DMS53 (cell line): ENCODE measurements around the gene MAPK9.

Source experiments
- DNase-seq: peaks from one replicate; lab custom pipeline; 2025; lab: John Stamatoyannopoulos, UW

Gene MAPK9

DNA sequence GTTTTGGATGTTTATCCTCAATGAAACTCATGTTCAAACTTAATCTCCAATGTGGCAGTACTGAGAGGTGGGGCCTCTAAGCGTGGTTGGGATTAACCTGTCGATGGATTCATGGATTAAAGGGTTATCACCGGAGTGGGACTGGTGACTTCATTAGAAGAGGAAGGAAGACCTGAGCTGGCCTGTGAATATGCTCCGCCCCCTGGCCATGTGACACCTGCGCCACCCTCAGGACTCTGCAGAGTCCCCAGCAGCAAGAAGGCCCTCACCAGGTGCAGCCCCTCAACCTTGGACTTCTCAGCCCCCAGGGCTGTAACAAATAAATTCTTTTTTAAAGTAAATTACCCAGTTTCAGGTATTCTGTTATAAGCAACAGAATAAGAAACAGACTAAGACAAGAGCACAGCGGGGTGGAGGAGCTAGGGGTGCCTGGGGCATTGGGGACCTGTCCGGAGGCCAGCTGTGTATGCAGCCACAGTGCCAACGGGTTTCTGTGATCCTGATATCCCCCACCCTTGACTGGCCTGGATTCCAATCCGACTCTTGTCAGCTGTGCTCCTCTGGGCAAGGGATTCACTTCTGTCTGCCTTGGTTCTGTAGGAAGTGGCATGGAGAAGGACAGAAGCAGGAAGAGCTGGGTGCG is 3.2 kb upstream of the MAPK9 start:
- DNase-seq: no peak

- no peak for DNase-seq
Observed at GRCh38 chr5:180294411-180294810, 2.5 kb upstream of the MAPK9 start.

GRCh38 chr5:180291234-180291940 is 496 bp downstream of the MAPK9 start:
- DNase-seq: peak; percentile 61

DNA sequence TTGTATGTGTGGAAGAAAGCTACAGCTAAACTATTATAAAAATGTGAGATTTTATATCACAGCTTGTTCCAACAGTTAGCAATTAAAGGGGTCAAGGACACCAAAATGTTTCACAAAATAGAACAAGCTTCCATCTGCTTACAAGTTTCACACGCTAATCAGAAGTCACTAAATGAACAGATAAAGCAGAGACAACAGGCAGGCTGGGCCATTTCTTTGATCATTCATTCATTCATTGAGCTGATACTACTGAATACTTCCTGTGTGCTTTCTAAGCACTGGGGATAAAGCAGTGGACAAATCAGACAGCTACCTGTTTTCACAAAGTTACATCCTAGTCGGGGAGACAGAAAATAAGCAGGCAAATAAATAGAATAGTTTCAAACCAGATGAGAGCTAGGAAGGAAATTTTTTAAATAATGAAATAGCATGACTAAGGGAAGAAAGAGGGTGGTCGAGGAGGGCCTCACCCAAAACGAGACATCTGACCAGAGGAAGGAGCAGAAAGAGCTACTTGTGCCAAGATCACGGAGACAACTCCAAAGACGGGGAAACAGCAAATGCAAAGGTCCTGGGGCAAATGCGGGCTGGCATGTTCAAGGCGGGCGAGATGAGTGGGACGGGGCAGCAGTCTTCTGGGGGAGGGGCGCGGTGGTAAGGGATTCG is 1.2 kb downstream of the MAPK9 start:
- DNase-seq: no peak

DNA sequence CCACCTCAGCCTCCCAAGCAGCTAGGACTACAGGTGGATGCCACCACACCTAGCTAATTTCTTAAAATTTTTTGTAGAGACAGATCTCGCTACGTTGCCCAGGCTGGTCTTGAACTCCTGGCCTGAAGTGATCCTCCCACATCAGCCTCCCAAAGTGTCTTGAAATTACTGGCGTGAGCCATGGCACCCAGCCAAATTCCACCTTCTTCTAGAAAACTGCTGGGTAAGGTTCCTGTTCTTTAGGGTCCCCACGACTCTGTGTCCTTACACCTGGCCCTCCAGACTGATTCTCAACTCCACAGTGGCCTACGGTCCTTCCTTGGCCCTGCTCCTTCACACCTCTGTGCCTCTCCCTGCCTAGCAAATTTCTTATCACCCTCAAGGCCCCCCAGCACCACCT is 1.9 kb downstream of the MAPK9 start:
- DNase-seq: no peak

- DNase-seq: peak; percentile 53
Observed at GRCh38 chr5:180289433-180289832, 2.5 kb downstream of the MAPK9 start.

DNA sequence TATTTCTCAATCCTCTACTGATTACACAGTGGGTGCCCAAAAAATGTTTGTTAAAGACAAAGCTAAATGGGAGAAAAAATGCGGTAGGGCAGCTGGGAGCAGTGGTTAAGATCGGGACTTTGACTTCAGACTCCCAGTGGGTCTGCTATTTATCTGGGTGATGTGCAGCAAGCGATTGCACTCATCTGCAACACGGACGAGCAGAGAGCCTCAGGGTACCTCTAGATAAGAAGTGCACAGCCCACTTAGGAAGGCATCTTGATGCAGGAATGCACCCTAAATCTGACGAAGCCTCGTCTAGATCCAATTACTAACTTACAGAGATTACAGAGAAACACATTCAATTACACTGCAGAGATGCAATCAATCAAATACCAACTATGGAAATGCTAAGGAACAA is 4.0 kb downstream of the MAPK9 start:
- DNase-seq: no peak

GRCh38 chr5:180287404-180287803 is 4.5 kb downstream of the MAPK9 start:
- no peak for DNase-seq

- DNase-seq: no peak
Observed at GRCh38 chr5:180284149-180284548, 7.7 kb downstream of the MAPK9 start.

- DNase-seq: no peak
Observed at GRCh38 chr5:180283026-180283615, 8.8 kb downstream of the MAPK9 start.

DNA sequence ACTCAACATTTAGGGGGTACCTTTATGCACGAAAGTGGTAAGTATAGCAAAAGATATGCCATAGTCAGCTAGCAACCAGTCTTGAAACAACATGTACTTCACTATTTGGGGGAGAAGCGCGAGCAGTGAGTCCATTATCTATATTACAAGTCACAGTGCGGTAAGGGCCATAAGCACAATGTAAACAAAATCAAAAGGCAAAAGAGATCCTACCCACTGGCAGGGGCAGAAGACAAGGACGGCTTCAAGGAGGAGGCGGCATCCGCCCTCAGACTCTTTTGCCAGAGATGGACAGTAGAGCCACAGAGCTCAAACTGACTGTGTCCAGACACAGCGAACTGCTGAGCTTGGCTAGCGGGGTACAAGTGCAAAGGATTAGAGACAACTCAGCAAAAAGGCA is 9.6 kb downstream of the MAPK9 start:
- DNase-seq: no peak

- DNase-seq: no peak
Observed at GRCh38 chr5:180281706-180282105, 10.2 kb downstream of the MAPK9 start.

- DNase-seq: no peak
Observed at GRCh38 chr5:180274695-180275094, 17.2 kb downstream of the MAPK9 start.

DNA sequence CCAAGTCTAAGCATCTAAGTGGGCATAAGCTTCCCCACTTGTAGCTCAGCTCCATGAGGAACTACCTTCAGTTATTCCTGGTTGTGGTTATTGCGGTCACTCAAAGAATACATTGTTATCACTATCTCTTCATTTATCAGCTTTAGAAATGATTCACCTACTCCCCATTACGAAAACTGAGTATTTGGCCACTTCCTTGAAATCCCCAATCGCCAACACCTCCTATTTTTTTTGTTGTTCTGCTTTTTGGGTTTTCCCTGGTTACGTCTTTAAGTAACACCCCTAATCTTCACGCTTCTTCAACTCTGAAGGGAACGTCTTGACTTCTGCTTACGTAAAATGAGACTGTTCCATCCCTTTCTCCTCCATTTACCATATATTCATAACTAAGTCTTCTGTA is 20.7 kb downstream of the MAPK9 start:
- DNase-seq: no peak

- DNase-seq: no peak
Observed at GRCh38 chr5:180259260-180259611, 32.6 kb downstream of the MAPK9 start.

DNA sequence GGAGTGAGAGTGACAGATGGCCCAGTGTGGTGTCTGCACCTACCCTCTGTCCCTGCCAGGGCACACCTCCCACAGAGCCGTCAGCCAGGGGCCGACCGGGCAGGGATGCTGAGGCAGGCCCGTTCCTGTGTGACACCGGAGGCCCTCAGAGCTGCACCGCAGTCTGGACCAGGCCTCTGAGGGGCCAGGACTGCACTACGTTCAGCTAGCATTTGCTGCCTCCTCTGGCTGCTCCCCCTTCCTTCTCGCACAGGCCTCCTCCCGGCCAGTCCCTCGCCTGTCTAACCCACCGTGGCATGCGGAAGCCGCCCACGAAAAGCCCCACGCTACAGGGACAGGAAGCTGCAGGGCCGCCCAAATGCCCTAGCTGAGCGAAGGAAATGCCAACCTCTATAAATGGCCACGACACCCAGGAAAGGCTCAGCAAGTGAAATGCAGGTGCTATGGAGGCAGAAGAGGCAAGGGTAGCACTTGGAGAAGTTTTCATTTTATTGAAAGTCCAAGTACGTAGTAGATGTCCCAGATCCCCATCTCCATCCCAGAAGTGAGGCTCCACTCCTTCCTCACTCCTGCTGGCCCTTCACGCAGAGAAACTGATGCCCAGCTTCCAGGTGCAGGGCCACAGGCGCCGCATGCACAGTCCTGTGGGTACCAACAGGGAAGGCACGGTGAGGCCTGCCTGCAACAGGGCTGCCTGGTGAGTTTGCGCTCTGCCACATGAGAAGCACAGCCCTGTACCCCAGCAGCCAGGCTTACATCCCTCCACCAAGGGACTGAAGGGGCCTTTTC is 38.7 kb downstream of the MAPK9 start:
- DNase-seq: no peak

DNA sequence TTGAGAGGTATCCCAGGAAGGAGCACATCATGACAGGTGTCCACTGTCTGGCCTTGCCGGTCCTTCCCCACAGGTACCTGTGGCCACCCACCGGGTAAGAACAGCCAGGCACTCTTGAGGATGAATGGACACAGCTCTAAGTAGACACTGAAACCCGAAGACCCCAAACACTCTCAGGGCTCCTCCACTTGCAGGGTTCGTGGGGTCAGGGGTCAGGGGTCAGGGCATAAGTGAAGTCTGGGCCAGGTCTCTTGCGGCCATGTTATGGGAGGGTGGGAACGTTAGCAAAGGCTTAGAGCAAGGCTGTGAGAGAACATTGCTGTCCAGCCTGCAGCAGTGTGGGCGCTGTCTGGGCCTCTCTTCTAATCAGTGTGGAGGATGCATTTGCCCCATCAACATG is 40.0 kb downstream of the MAPK9 start:
- no peak for DNase-seq

- DNase-seq: no peak
Observed at GRCh38 chr5:180251141-180251540, 40.7 kb downstream of the MAPK9 start.

GRCh38 chr5:180250329-180250728 is 41.6 kb downstream of the MAPK9 start:
- no peak for DNase-seq

DNA sequence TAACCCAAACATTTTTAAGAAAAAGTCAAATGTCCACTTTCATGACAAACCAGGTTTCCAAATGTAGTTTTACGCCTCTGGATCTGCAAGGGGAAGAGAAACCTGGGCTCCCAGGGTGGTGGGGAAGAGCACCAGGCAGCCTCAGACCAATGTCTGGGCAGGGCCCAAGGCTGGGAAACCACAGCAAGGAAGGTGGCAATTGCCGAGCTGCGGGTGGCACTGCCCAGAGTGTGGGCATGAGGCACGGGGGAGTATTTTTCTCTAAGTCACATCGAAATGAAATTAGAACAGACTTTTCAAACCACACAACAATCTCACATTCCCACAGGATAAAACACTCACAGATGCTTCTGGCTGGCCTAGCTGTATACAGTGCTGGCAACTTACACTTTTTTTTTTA is 50.3 kb downstream of the MAPK9 start:
- no peak for DNase-seq

GRCh38 chr5:180238631-180239030 is 53.3 kb downstream of the MAPK9 start:
- DNase-seq: no peak

GRCh38 chr5:180235846-180236245 is 56.0 kb downstream of the MAPK9 start:
- DNase-seq: no peak
